H1 (cell line): ENCODE data around the gene MAML3. TPM values are rescaled to one million over a fixed set of nuclear protein-coding genes. Genes with fewer than 3 reads are reported as not detected.

Source experiments
- CTCF ChIA-PET: fragments of 300-600 bp; sonication (Branson Sonifier 250); formaldehyde crosslinking; loops from one replicate; lab custom pipeline; 2021; ENCODE audit not compliant: partially characterized antibody; lab: Charles Lee
- POLR2A ChIA-PET: fragments of 300-600 bp; sonication (Branson Sonifier 250); formaldehyde crosslinking; loops from one replicate; lab custom pipeline; 2021; ENCODE audit warnings: inconsistent platforms; ENCODE audit not compliant: partially characterized antibody; lab: Charles Lee
- DNase-seq, 2 experiments: peaks; one replicate each; pipeline versions ENCODE4 v3.0.0 to v3.0.0-alpha.2; 2010 to 2022; ENCODE audit warnings: low spot score in 2 of 2, low read depth in 1 of 2, mixed read lengths in 1 of 2
- FAIRE-seq: peaks from 2 replicates; lab custom pipeline; 2011; peaks lifted over from hg19 to GRCh38; lab: Jason Lieb, UNC
- H2AFZ ChIP-seq: 2 replicates; pipeline ENCODE4 v1.8.1; 2012; ENCODE audit warnings: low read length, inconsistent platforms
- H2AK5ac ChIP-seq: 2 replicates; pipeline ENCODE4 v1.6.1; 2013; ENCODE audit warnings: low read depth, low read length
- H2BK120ac ChIP-seq: replicated peaks from 2 replicates; pipeline ENCODE3; 2013; ENCODE audit warnings: low read depth, low read length, inconsistent platforms
- H2BK12ac ChIP-seq: 2 replicates; pipeline ENCODE4 v1.6.1; 2013; ENCODE audit warnings: low read depth, low read length
- H2BK15ac ChIP-seq: 2 replicates; pipeline ENCODE4 v1.6.1; 2013; ENCODE audit warnings: low read length
- H2BK20ac ChIP-seq: 2 replicates; pipeline ENCODE4 v1.6.1; 2013; ENCODE audit warnings: low read length
- H2BK5ac ChIP-seq: 2 replicates; pipeline ENCODE4 v1.6.1; 2013; ENCODE audit warnings: low read depth, low read length
- H3K14ac ChIP-seq: 2 replicates; pipeline ENCODE4 v1.6.1; 2013; ENCODE audit warnings: inconsistent platforms; ENCODE audit not compliant: insufficient read length
- H3K18ac ChIP-seq: 2 replicates; pipeline ENCODE4 v1.6.1; 2013; ENCODE audit warnings: low read length; ENCODE audit errors: extremely low read depth
- H3K23ac ChIP-seq: 2 replicates; pipeline ENCODE4 v1.6.1; 2013; ENCODE audit warnings: inconsistent platforms; ENCODE audit not compliant: insufficient read length
- H3K23me2 ChIP-seq: 2 replicates; pipeline ENCODE4 v1.6.1; 2013; ENCODE audit warnings: low read depth, low read length
- H3K27ac ChIP-seq: 2 replicates; pipeline ENCODE4 v1.6.1; 2011; ENCODE audit warnings: low read depth, low read length, inconsistent platforms
- H3K27me3 ChIP-seq, 4 experiments: replicated peaks in 1 of 4; 1 replicate in 1 of 4; 2 replicates in 3 of 4; pipeline versions ENCODE4 v1.6.1 to v1.8.1; 2011 to 2013; ENCODE audit warnings: low read length in 3 of 4, mild to moderate bottlenecking in 3 of 4, inconsistent platforms in 2 of 4, mixed read lengths in 2 of 4, moderate library complexity in 1 of 4; ENCODE audit not compliant: control insufficient read depth in 3 of 4, insufficient read depth in 3 of 4; ENCODE audit errors: extremely low read depth in 1 of 4
- H3K36me3 ChIP-seq, 4 experiments: 2 replicates each; pipeline versions ENCODE4 v1.6.1 to v1.8.1; 2011 to 2013; ENCODE audit warnings: mild to moderate bottlenecking in 4 of 4, low read length in 3 of 4, moderate library complexity in 2 of 4, control low read depth in 1 of 4, inconsistent platforms in 1 of 4; ENCODE audit not compliant: insufficient read depth in 4 of 4, control insufficient read depth in 2 of 4
- H3K4ac ChIP-seq: replicated peaks from 2 replicates; pipeline ENCODE3; 2013; ENCODE audit warnings: low read length, low read depth, mixed read lengths, inconsistent platforms; ENCODE audit not compliant: insufficient read length
- H3K4me1 ChIP-seq, 4 experiments: replicated peaks in 1 of 4; 1 replicate in 1 of 4; 2 replicates in 3 of 4; pipeline versions ENCODE4 v1.6.1 to v1.8.1; 2011 to 2013; ENCODE audit warnings: low read length in 3 of 4, inconsistent platforms in 2 of 4, mixed read lengths in 1 of 4; ENCODE audit not compliant: insufficient read depth in 4 of 4, control insufficient read depth in 3 of 4
- H3K4me2 ChIP-seq, 2 experiments: 2 replicates each; pipeline versions ENCODE4 v1.6.1 to v1.8.1; 2011 to 2013; ENCODE audit warnings: low read depth in 2 of 2, low read length in 2 of 2, control low read depth in 1 of 2, inconsistent platforms in 1 of 2, mild to moderate bottlenecking in 1 of 2; ENCODE audit not compliant: insufficient read depth in 1 of 2
- H3K4me3 ChIP-seq, 4 experiments: fragments of 200-600, 300-600 bp in 1 of 4; sonication (generic), shearing (Covaris generic), sonication (Bioruptor Twin) in 1 of 4; 2 replicates each; pipeline versions ENCODE4 v1.5.1 to v1.8.1; 2011 to 2016; ENCODE audit warnings: low read length in 4 of 4, low read depth in 3 of 4, control low read depth in 2 of 4, inconsistent platforms in 2 of 4, mild to moderate bottlenecking in 2 of 4, mixed read lengths in 1 of 4, moderate library complexity in 1 of 4; ENCODE audit not compliant: insufficient read depth in 2 of 4; ENCODE audit errors: extremely low read depth in 1 of 4
- H3K56ac ChIP-seq: replicated peaks from 2 replicates; pipeline ENCODE3; 2013; ENCODE audit warnings: low read depth, mild to moderate bottlenecking, mixed read lengths, low read length, inconsistent platforms; ENCODE audit not compliant: insufficient read length
- H3K79me1 ChIP-seq: 2 replicates; pipeline ENCODE4 v1.6.1; 2013; ENCODE audit warnings: low read depth, low read length, control low read depth
- H3K79me2 ChIP-seq, 2 experiments: 2 replicates each; pipeline versions ENCODE4 v1.6.1 to v1.8.1; 2012 to 2013; ENCODE audit warnings: low read length in 2 of 2, mild to moderate bottlenecking in 2 of 2, inconsistent platforms in 1 of 2; ENCODE audit not compliant: insufficient read depth in 2 of 2, control insufficient read depth in 1 of 2
- H3K9ac ChIP-seq, 4 experiments: replicated peaks in 1 of 4; 1 replicate in 1 of 4; 2 replicates in 3 of 4; pipeline versions ENCODE4 v1.6.1 to v1.8.1; 2011 to 2013; ENCODE audit warnings: low read depth in 3 of 4, low read length in 3 of 4, control low read depth in 2 of 4, mild to moderate bottlenecking in 2 of 4, moderate library complexity in 2 of 4, inconsistent platforms in 1 of 4; ENCODE audit errors: extremely low read depth in 1 of 4
- H3K9me3 ChIP-seq, 2 experiments: 2 replicates each; pipeline versions ENCODE4 v1.6.1 to v1.8.1; 2012 to 2013; ENCODE audit warnings: mild to moderate bottlenecking in 2 of 2, moderate library complexity in 2 of 2, control low read depth in 1 of 2, inconsistent platforms in 1 of 2, low read depth in 1 of 2, low read length in 1 of 2, mixed read lengths in 1 of 2; ENCODE audit not compliant: insufficient read depth in 2 of 2
- H4K20me1 ChIP-seq, 2 experiments: replicated peaks in 1 of 2; 2 replicates each; pipeline versions ENCODE3 to v1.8.1; 2011 to 2013; ENCODE audit warnings: inconsistent platforms in 2 of 2, low read length in 2 of 2, mild to moderate bottlenecking in 1 of 2; ENCODE audit not compliant: insufficient read depth in 2 of 2, control insufficient read depth in 1 of 2
- H4K5ac ChIP-seq: 2 replicates; pipeline ENCODE4 v1.6.1; 2013; ENCODE audit warnings: low read length, low read depth, mixed read lengths, inconsistent platforms; ENCODE audit not compliant: insufficient read length
- H4K8ac ChIP-seq: 2 replicates; pipeline ENCODE4 v1.8.0; 2013; ENCODE audit warnings: mild to moderate bottlenecking, moderate library complexity, low read length, inconsistent platforms; ENCODE audit not compliant: insufficient read depth; ENCODE audit errors: extremely low read depth
- H4K91ac ChIP-seq: replicated peaks from 2 replicates; pipeline ENCODE3; 2013; ENCODE audit warnings: low read length, mixed read lengths, inconsistent platforms; ENCODE audit not compliant: insufficient read length
- CEBPB ChIP-seq: IDR thresholded peaks from 2 replicates; pipeline ENCODE4 v1.6.1; 2012; ENCODE audit warnings: low read depth, low read length
- POLR2A ChIP-seq, 2 experiments: IDR thresholded peaks; 1 replicate in 1 of 2; 2 replicates in 1 of 2; pipeline ENCODE4 v1.6.1; 2011; ENCODE audit warnings: low read depth in 2 of 2, low read length in 2 of 2, mild to moderate bottlenecking in 2 of 2; ENCODE audit errors: control extremely low read depth in 1 of 2
- TAF7 ChIP-seq: optimal IDR thresholded peaks from 2 replicates; pipeline ENCODE3; 2011; ENCODE audit warnings: low read depth, mild to moderate bottlenecking, inconsistent platforms, low read length, moderate library complexity, borderline replicate concordance
- WGBS, 2 experiments: shearing (Covaris generic) in 1 of 2; methylation state at CpG; one replicate each; pipeline versions ENCODE4 v1.1.6 to v1.1.7; 2013 to 2015; ENCODE audit warnings: low lambda C conversion rate in 2 of 2, mixed read lengths in 2 of 2, inconsistent platforms in 1 of 2, low coverage in 1 of 2, missing lambda C conversion rate in 1 of 2; ENCODE audit not compliant: insufficient replicate concordance in 2 of 2, insufficient coverage in 1 of 2, insufficient read length in 1 of 2; ENCODE audit errors: extremely low coverage in 1 of 2, missing lambda C conversion rate in 1 of 2; 5-methylcytosine and 5-hydroxymethylcytosine counted together
- polyA plus RNA-seq, 7 experiments: library from polyadenylated mRNA; depleted of rRNA in 3 of 7; stranded (reverse) in 5 of 7; unstranded in 2 of 7; fragments of >200 nt in 5 of 7; fragments of 200-250 nt in 2 of 7; gene quantifications; 1 replicate in 5 of 7; 2 replicates in 1 of 7; 4 replicates in 1 of 7; pipeline versions ENCODE4 v1.2.1 to v1.2.3, GENCODE V29; 2011 to 2013; ENCODE audit warnings: missing spikeins in 2 of 7, mixed read lengths in 2 of 7
- total RNA-seq: library from RNA; stranded (reverse); fragmentation: NEBNext Ultra II Directional; extraction: Animal tissue kit (Norgen Biotek cat#: 25700); gene quantifications from 2 replicates; pipeline ENCODE4 v1.2.1, GENCODE V29; 2021

The MAML3 gene
- total and polyA plus RNA-seq, 2 of the 8 experiments (the other 6 are each of a cell fraction or from before 2014, with no cell fraction given), result 2.1 to 5.7 TPM

DNA sequence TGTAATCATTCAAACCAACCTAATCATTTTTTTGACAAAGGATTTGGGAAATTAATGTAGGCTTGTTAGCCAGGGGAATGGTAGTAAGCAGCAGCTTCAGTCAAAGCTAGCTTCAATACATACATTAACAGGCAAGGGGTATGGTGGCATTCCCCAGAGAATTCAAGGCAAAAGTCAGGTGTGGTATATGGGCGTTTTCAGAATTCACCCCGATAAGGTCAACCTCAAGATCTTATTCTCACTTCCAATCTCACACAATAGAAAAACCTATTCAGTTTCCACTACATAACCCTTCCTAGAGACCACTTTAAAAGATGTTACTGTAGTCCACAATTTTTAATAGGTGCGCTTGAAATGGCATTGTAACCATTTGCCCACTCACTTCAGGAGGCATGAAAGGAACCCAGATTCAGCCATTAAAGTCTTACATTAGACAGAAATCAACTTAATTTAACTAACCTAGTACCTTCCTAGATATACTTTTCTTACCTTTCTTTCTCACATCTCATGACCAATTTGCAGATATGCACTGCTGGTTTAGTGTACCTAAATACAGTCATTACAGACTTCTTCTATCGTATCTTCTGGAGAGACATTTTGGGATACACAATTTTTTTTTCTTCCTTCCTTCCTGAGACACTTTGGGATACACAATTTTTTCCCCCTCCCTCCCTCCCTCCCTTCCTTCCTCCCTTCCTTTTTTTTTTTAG is 34.9 kb downstream of the MAML3 start:
- Histone ChIP-seq H2BK15ac (no peak overlapping the region), H3K4ac (no peak overlapping the region), H4K20me1 (no peaks in the 10 kb centered on the region), H2BK12ac (no peak overlapping the region), H3K18ac (no peak overlapping the region), H4K8ac (no peak overlapping the region), H3K9me3 (no peaks in the 10 kb centered on the region), H3K14ac (no peak overlapping the region), H2BK20ac (no peak overlapping the region), H2BK5ac (no peak overlapping the region), H3K4me2 (no peak overlapping the region), H3K4me1 (peaks cover 0 to 2% (median 0%) of the 10 kb centered on the region in 4 experiments; a peak in 1 of 7 replicates), H4K91ac (no peak overlapping the region), H3K79me2 (no peaks in the 10 kb centered on the region), H2AFZ (no peak overlapping the region), H2BK120ac (no peak overlapping the region), H3K23ac (no peak overlapping the region), H3K23me2 (no peaks in the 10 kb centered on the region), H3K9ac (no peak overlapping the region), H3K27ac (no peak overlapping the region), H3K27me3 (no peaks in the 10 kb centered on the region), H3K36me3 (no peaks in the 10 kb centered on the region), H3K79me1 (no peaks in the 10 kb centered on the region), H3K4me3 (no peak overlapping the region), H3K56ac (no peak overlapping the region), H4K5ac (no peak overlapping the region), H2AK5ac (no peak overlapping the region)
- ChIA-PET POLR2A (no interaction called here), CTCF (interaction anchor here (0.9 to 1.9 kb wide), 2 partner anchors 9 to 21 kb away, joined by 3 to 4 read pairs; no protein-coding TSS in a partner anchor)
- TF ChIP-seq POLR2A (IDR thresholded peaks at IDR 0.05; ENCODE audit: control extremely low read depth in 1 of 2, low read depth in 2 of 2, low read length in 2 of 2) (no peak), CEBPB (no peak), TAF7 (no peak)
- DNase-seq (no peak), FAIRE-seq (no peak)
- WGBS, 2 experiments, result 88% methylated on average over 4 of the region's 4 CpGs; no CpG with 5 or more reads in 1 of the 2 experiments
